Measurements from ENCODE around the gene FGF14. TPM values are rescaled to one million over a fixed set of nuclear protein-coding genes. Genes with fewer than 3 reads are reported as not detected.

The FGF14 gene
- total RNA-seq, 5 donors from 2014 or later (not counting 1 experiment from before 2014, with no cell fraction given) = 0.03 TPM; not detected in 3

- peaks cover 11 to 17% of the 10 kb centered on the region in 2 donors for H3K27me3 Mint-ChIP-seq
- WGBS (ENCODE audit: insufficient coverage) = 2% methylated on average over 71 of the region's 72 CpGs
- ChIA-PET POLR2A (interaction anchor here in 1 of 2 donors (0.6 to 0.7 kb wide), 3 partner anchors 9 to 451 kb away, joined by 3 to 5 read pairs (median 3); no protein-coding TSS in a partner anchor), CTCF (interaction anchor here in 1 of 2 donors (0.6 kb wide), 1 partner anchor 17 kb away, joined by 3 read pairs; no protein-coding TSS in a partner anchor)
- peaks cover 14 to 20% (median 19%) of the 10 kb centered on the region in 3 donors for H3K4me1 Mint-ChIP-seq
- H3K9me3 ChIP-seq = no peaks in the 10 kb centered on the region
- H3K4me3 ChIP-seq (ENCODE audit: control insufficient read depth in 1 of 2, extremely low read depth in 1 of 2, low read length in 1 of 2) = peak overlapping the region; percentile 67 to 90
- ATAC-seq (replicated peaks in 1 of 4) (peak; percentile 94 to 95 (median 94)), DNase-seq (peak; percentile 89 to 98 (median 94))
- no peaks in the 10 kb centered on the region for H3K9me3 Mint-ChIP-seq
- H3K27ac ChIP-seq (ENCODE audit: low read length) = peak overlapping the region; percentile 25
- H3K27me3 ChIP-seq (replicated peaks in 1 of 2; ENCODE audit: control insufficient read depth in 2 of 2, extremely low read depth in 1 of 2, insufficient read depth in 2 of 2, low read length in 1 of 2) = peaks cover 1 to 3% of the 10 kb centered on the region in 2 experiments
- peak overlapping the region; percentile 84 to 88 (median 85) for H3K4me3 Mint-ChIP-seq
- H3K36me3 ChIP-seq (ENCODE audit: control insufficient read depth in 2 of 2, extremely low read depth in 1 of 2, insufficient read depth in 1 of 2, low read length in 1 of 2) = no peaks in the 10 kb centered on the region
- no peaks in the 10 kb centered on the region for H3K36me3 Mint-ChIP-seq
- H3K27ac Mint-ChIP-seq = peak overlapping the region; percentile 63 to 79
- H3K4me1 ChIP-seq (ENCODE audit: control insufficient read depth in 1 of 2, extremely low read depth in 1 of 2, insufficient read depth in 2 of 2, low read length in 2 of 2) = peaks cover 2 to 16% of the 10 kb centered on the region in 2 experiments
Measured at GRCh38 chr13:102394158-102395053, 7.4 kb downstream of the FGF14 start.

GRCh38 chr13:102392481-102393209 is 9.2 kb downstream of the FGF14 start:
- no peak for ATAC-seq (replicated peaks in 1 of 4)
- POLR2A ChIA-PET = interaction anchor here in 1 of 2 donors (0.6 kb wide), 1 partner anchor 199 kb away, joined by 3 read pairs; no protein-coding TSS in a partner anchor

GRCh38 chr13:102386461-102386860 is 15.4 kb downstream of the FGF14 start:
- H3K27ac Mint-ChIP-seq = no peak overlapping the region
- POLR2A ChIA-PET = no interaction called here
- WGBS (ENCODE audit: insufficient coverage) = 84% methylated on average over 3 of the region's 5 CpGs

More at GRCh38 chr13:102392481-102393209, 9.2 kb downstream of the FGF14 start:
- CTCF ChIA-PET = interaction anchor here in 1 of 2 donors (0.6 kb wide), 1 partner anchor 11 kb away, joined by 3 read pairs; no protein-coding TSS in a partner anchor
- no peaks in the 10 kb centered on the region for H3K36me3 ChIP-seq (ENCODE audit: control insufficient read depth in 2 of 2, extremely low read depth in 1 of 2, insufficient read depth in 1 of 2, low read length in 1 of 2)
- peak overlapping the region in 1 of 3 donors; percentile 37 for H3K4me3 Mint-ChIP-seq
- peaks cover 2 to 16% of the 10 kb centered on the region in 2 experiments for H3K4me1 ChIP-seq (ENCODE audit: control insufficient read depth in 1 of 2, extremely low read depth in 1 of 2, insufficient read depth in 2 of 2, low read length in 2 of 2)
- no peaks in the 10 kb centered on the region for H3K9me3 Mint-ChIP-seq
- peaks cover 12 to 19% (median 17%) of the 10 kb centered on the region in 3 donors for H3K4me1 Mint-ChIP-seq
- no peaks in the 10 kb centered on the region for H3K36me3 Mint-ChIP-seq
- peak overlapping the region in 1 of 2 donors; percentile 34 for H3K27ac Mint-ChIP-seq
- H3K27ac ChIP-seq (ENCODE audit: low read length) = no peak overlapping the region
- WGBS (ENCODE audit: insufficient coverage) = 19% methylated on average over 3 of the region's 7 CpGs
- H3K4me3 ChIP-seq (ENCODE audit: control insufficient read depth in 1 of 2, extremely low read depth in 1 of 2, low read length in 1 of 2) = no peak overlapping the region
- DNase-seq = no peak
- H3K27me3 ChIP-seq (replicated peaks in 1 of 2; ENCODE audit: control insufficient read depth in 2 of 2, extremely low read depth in 1 of 2, insufficient read depth in 2 of 2, low read length in 1 of 2) = no peaks in the 10 kb centered on the region
- H3K9me3 ChIP-seq = no peaks in the 10 kb centered on the region
- H3K27me3 Mint-ChIP-seq = peaks cover 14 to 20% of the 10 kb centered on the region in 2 donors

GRCh38 chr13:102380012-102380411 is 21.8 kb downstream of the FGF14 start:
- DNase-seq = no peak
- Mint-ChIP-seq H3K36me3 (no peaks in the 10 kb centered on the region), H3K27me3 (peaks cover 3 to 10% of the 10 kb centered on the region in 2 donors), H3K27ac (no peak overlapping the region), H3K4me3 (no peak overlapping the region), H3K4me1 (no peaks in the 10 kb centered on the region), H3K9me3 (no peaks in the 10 kb centered on the region)
- H3K4me1 ChIP-seq (ENCODE audit: control insufficient read depth in 1 of 2, extremely low read depth in 1 of 2, insufficient read depth in 2 of 2, low read length in 2 of 2) = no peaks in the 10 kb centered on the region
- no peak overlapping the region for H3K27ac ChIP-seq (ENCODE audit: low read length)
- H3K36me3 ChIP-seq (ENCODE audit: control insufficient read depth in 2 of 2, extremely low read depth in 1 of 2, insufficient read depth in 1 of 2, low read length in 1 of 2) = no peaks in the 10 kb centered on the region
- ChIA-PET CTCF (no interaction called here), POLR2A (interaction anchor here in 1 of 2 donors (0.6 kb wide), 2 partner anchors 13 to 74 kb away, joined by 3 read pairs; no protein-coding TSS in a partner anchor)
- H3K27me3 ChIP-seq (replicated peaks in 1 of 2; ENCODE audit: control insufficient read depth in 2 of 2, extremely low read depth in 1 of 2, insufficient read depth in 2 of 2, low read length in 1 of 2) = no peaks in the 10 kb centered on the region
- H3K9me3 ChIP-seq = no peaks in the 10 kb centered on the region
- no peak for ATAC-seq (replicated peaks in 1 of 4)
- no CpG with 5 or more reads among the region's 1 CpG for WGBS (ENCODE audit: insufficient coverage)
- H3K4me3 ChIP-seq (ENCODE audit: control insufficient read depth in 1 of 2, extremely low read depth in 1 of 2, low read length in 1 of 2) = no peak overlapping the region

More at GRCh38 chr13:102386461-102386860, 15.4 kb downstream of the FGF14 start:
- DNase-seq = no peak
- no peaks in the 10 kb centered on the region for H3K36me3 ChIP-seq (ENCODE audit: control insufficient read depth in 2 of 2, extremely low read depth in 1 of 2, insufficient read depth in 1 of 2, low read length in 1 of 2)
- CTCF ChIA-PET = interaction anchor here in 1 of 2 donors (0.7 kb wide), 1 partner anchor 236 kb away, joined by 3 read pairs; no protein-coding TSS in a partner anchor
- no peak overlapping the region for H3K27ac ChIP-seq (ENCODE audit: low read length)
- H3K27me3 Mint-ChIP-seq = peaks cover 14 to 16% of the 10 kb centered on the region in 2 donors
- no peaks in the 10 kb centered on the region for H3K4me1 Mint-ChIP-seq
- no peaks in the 10 kb centered on the region for H3K4me1 ChIP-seq (ENCODE audit: control insufficient read depth in 1 of 2, extremely low read depth in 1 of 2, insufficient read depth in 2 of 2, low read length in 2 of 2)
- H3K4me3 ChIP-seq (ENCODE audit: control insufficient read depth in 1 of 2, extremely low read depth in 1 of 2, low read length in 1 of 2) = no peak overlapping the region
- no peaks in the 10 kb centered on the region for H3K9me3 Mint-ChIP-seq
- H3K27me3 ChIP-seq (replicated peaks in 1 of 2; ENCODE audit: control insufficient read depth in 2 of 2, extremely low read depth in 1 of 2, insufficient read depth in 2 of 2, low read length in 1 of 2) = peaks cover 0 to 3% of the 10 kb centered on the region in 2 experiments
- ATAC-seq (replicated peaks in 1 of 4) = no peak
- H3K36me3 Mint-ChIP-seq = no peaks in the 10 kb centered on the region
- H3K9me3 ChIP-seq = no peaks in the 10 kb centered on the region
- H3K4me3 Mint-ChIP-seq = no peak overlapping the region

GRCh38 chr13:102376318-102376717 is 25.5 kb downstream of the FGF14 start:
- H3K36me3 Mint-ChIP-seq = no peaks in the 10 kb centered on the region
- no peak overlapping the region for H3K27ac Mint-ChIP-seq
- WGBS (ENCODE audit: insufficient coverage) = no CpG with 5 or more reads among the region's 1 CpG
- no peak for ATAC-seq (replicated peaks in 1 of 4)
- Histone ChIP-seq H3K4me3 (ENCODE audit: control insufficient read depth in 1 of 2, extremely low read depth in 1 of 2, low read length in 1 of 2) (no peak overlapping the region), H3K27ac (ENCODE audit: low read length) (no peak overlapping the region), H3K4me1 (ENCODE audit: control insufficient read depth in 1 of 2, extremely low read depth in 1 of 2, insufficient read depth in 2 of 2, low read length in 2 of 2) (no peaks in the 10 kb centered on the region), H3K36me3 (ENCODE audit: control insufficient read depth in 2 of 2, extremely low read depth in 1 of 2, insufficient read depth in 1 of 2, low read length in 1 of 2) (no peaks in the 10 kb centered on the region), H3K27me3 (replicated peaks in 1 of 2; ENCODE audit: control insufficient read depth in 2 of 2, extremely low read depth in 1 of 2, insufficient read depth in 2 of 2, low read length in 1 of 2) (no peaks in the 10 kb centered on the region), H3K9me3 (no peaks in the 10 kb centered on the region)
- peaks cover 5% of the 10 kb centered on the region in 2 donors for H3K27me3 Mint-ChIP-seq
- H3K4me1 Mint-ChIP-seq = no peaks in the 10 kb centered on the region
- no peaks in the 10 kb centered on the region for H3K9me3 Mint-ChIP-seq
- DNase-seq = no peak
- POLR2A ChIA-PET = interaction anchor here in 1 of 2 donors (0.6 kb wide), 1 partner anchor 139 kb away, joined by 7 read pairs; no protein-coding TSS in a partner anchor
- CTCF ChIA-PET = no interaction called here
- no peak overlapping the region for H3K4me3 Mint-ChIP-seq

- no peak for DNase-seq
- H3K27me3 Mint-ChIP-seq = peaks cover 0 to 3% of the 10 kb centered on the region in 2 donors
- Histone ChIP-seq H3K9me3 (no peaks in the 10 kb centered on the region), H3K4me1 (ENCODE audit: control insufficient read depth in 1 of 2, extremely low read depth in 1 of 2, insufficient read depth in 2 of 2, low read length in 2 of 2) (no peaks in the 10 kb centered on the region), H3K27ac (ENCODE audit: low read length) (no peak overlapping the region), H3K27me3 (replicated peaks in 1 of 2; ENCODE audit: control insufficient read depth in 2 of 2, extremely low read depth in 1 of 2, insufficient read depth in 2 of 2, low read length in 1 of 2) (no peaks in the 10 kb centered on the region), H3K4me3 (ENCODE audit: control insufficient read depth in 1 of 2, extremely low read depth in 1 of 2, low read length in 1 of 2) (no peak overlapping the region), H3K36me3 (ENCODE audit: control insufficient read depth in 2 of 2, extremely low read depth in 1 of 2, insufficient read depth in 1 of 2, low read length in 1 of 2) (no peaks in the 10 kb centered on the region)
- no peak for ATAC-seq (replicated peaks in 1 of 4)
- CTCF ChIA-PET = no interaction called here
- H3K4me1 Mint-ChIP-seq = no peaks in the 10 kb centered on the region
- H3K27ac Mint-ChIP-seq = no peak overlapping the region
- POLR2A ChIA-PET = no interaction called here
- no peaks in the 10 kb centered on the region for H3K9me3 Mint-ChIP-seq
- no peak overlapping the region for H3K4me3 Mint-ChIP-seq
- WGBS (ENCODE audit: insufficient coverage) = no CpG with 5 or more reads among the region's 1 CpG
- H3K36me3 Mint-ChIP-seq = no peaks in the 10 kb centered on the region
Measured at GRCh38 chr13:102374726-102375125, 27.1 kb downstream of the FGF14 start.
